ENCODE results near the gene ABCC11. TPM values are rescaled to one million over a fixed set of nuclear protein-coding genes. Genes with fewer than 3 reads are reported as not detected.

Gene ABCC11
- polyA plus RNA-seq, 2 of the 4 experiments (the other 2 are of a cell fraction) = 0.19 to 0.21 TPM

DNA sequence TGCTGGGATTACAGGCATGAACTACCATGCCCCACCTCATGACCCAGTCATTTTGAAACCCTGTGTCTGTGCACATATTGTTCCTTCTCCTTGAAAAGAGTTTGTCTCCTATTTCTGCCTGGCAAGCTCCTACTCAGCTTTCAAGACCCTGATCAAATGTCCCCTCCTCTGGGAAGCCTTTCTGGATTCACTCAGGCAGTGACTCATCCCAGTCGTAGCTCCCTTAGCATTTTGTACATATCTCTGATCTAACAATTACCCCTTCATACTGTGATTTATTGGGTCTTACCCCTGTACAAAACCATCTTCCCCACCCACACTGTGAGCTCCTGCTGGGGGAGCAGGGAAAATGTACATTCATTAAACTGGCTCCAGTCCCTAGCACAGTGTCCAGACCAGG, 73.5 kb downstream of the ABCC11 start:
- TF ChIP-seq EHMT2 (IDR thresholded peaks at IDR 0.05; ENCODE audit: low read depth) (no peak), ZFP36 (IDR thresholded peaks at IDR 0.05; ENCODE audit: borderline replicate concordance, partially characterized antibody) (peak; percentile 69)

DNA sequence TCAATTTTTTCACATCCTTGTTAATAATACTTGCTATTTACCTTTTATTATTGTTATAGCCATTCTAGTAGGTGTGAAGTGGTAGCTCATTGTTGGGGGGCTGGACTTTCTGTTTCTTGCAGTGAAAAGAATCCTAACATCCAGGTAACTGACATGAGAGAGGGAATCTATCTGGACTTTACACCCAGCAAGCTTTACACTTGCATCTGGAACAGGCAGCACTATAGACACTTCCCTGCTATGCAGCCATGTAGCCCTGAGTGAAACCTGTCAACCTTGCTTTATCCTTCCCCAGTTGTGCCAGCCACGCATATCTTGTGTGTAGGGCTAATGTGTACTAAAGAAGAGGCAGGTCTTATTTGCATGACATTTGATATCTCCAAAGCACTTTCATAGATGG, 74.7 kb downstream of the ABCC11 start:
- CTCF ChIA-PET = interaction anchor here (1.1 to 1.8 kb wide), 3 partner anchors 16 to 1321 kb away, joined by 3 to 4 read pairs (median 4); no protein-coding TSS in a partner anchor

More for the DNA sequence above, 73.5 kb downstream of the ABCC11 start:
- DNase-seq (ENCODE audit: low read depth in 1 of 2, low spot score in 1 of 2) (no peak), ATAC-seq (no peak), FAIRE-seq (no peak)
- H3K4me2 ChIP-seq = no peak overlapping the region
- no peak overlapping the region for H3K4me3 ChIP-seq
- no peaks in the 10 kb centered on the region for H3K9me3 ChIP-seq
- ChIA-PET CTCF (interaction anchor here (0.7 to 3.8 kb wide), 6 partner anchors 9 to 1030 kb away, joined by 3 to 29 read pairs (median 4); partner anchors contain the start of gene NETO2), POLR2A (interaction anchor here (0.6 kb wide), 1 partner anchor 9 kb away, joined by 5 read pairs; no protein-coding TSS in a partner anchor)
- H3K27ac ChIP-seq = no peak overlapping the region
- 48% methylated on average over 1 of the region's 1 CpG for WGBS (ENCODE audit: missing lambda C conversion rate)
- no peaks in the 10 kb centered on the region for H3K4me1 ChIP-seq

DNA sequence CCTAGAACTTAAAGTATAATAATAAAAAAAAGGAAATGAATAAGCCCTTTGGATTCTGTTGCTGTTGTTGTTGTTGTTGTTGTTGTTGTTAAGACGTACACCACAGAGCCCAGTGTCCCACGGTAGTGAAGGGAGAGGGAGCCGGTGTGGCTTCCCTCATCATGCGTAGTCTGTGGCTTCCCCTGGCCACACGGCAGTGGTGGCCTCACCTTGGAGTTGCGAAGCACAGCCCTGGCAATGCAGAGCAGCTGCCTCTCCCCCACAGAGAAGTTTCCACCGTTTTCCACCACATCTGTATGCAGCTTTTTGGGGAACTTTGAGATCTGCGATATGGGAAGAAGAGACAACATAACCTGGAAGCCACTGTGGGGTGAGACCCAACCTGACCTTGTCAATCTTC, 77.4 kb downstream of the ABCC11 start:
- 64% methylated on average over 8 of the region's 8 CpGs for WGBS (ENCODE audit: missing lambda C conversion rate)
- ChIA-PET POLR2A (no interaction called here), CTCF (interaction anchor here (0.9 to 1.7 kb wide), 4 partner anchors 9 to 1132 kb away, joined by 3 to 6 read pairs (median 4); no protein-coding TSS in a partner anchor)
- Histone ChIP-seq H3K4me2 (no peak overlapping the region), H3K4me1 (peaks cover 14% of the 10 kb centered on the region), H3K27ac (no peak overlapping the region; a peak in 1 of 6 replicates), H3K4me3 (no peak overlapping the region), H3K9me3 (no peaks in the 10 kb centered on the region)
- FAIRE-seq = no peak
- no peak for DNase-seq (ENCODE audit: low read depth in 1 of 2, low spot score in 1 of 2)
- ATAC-seq = no peak
- TF ChIP-seq, protein P1, sequence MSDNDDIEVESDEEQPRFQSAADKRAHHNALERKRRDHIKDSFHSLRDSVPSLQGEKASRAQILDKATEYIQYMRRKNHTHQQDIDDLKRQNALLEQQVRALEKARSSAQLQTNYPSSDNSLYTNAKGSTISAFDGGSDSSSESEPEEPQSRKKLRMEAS (IDR thresholded peaks at IDR 0.05) = no peak

More for the DNA sequence above, 74.7 kb downstream of the ABCC11 start:
- Histone ChIP-seq H3K27ac (no peak overlapping the region), H3K9me3 (no peaks in the 10 kb centered on the region), H3K4me3 (no peak overlapping the region), H3K4me1 (no peaks in the 10 kb centered on the region), H3K4me2 (no peak overlapping the region)
- ATAC-seq (no peak), FAIRE-seq (no peak), DNase-seq (ENCODE audit: low read depth in 1 of 2, low spot score in 1 of 2) (no peak)
- TF ChIP-seq EP300 (IDR thresholded peaks at IDR 0.05) (no peak), GATA3 (IDR thresholded peaks at IDR 0.05; ENCODE audit: borderline replicate concordance) (no peak), RNF2 (IDR thresholded peaks at IDR 0.05; ENCODE audit: borderline replicate concordance, low read depth) (no peak), JUNB (IDR thresholded peaks at IDR 0.05) (no peak), NPAS2 (CRISPR knock-in tag; IDR thresholded peaks at IDR 0.05; ENCODE audit: borderline replicate concordance) (no peak), HDAC2 (IDR thresholded peaks at IDR 0.05) (no peak), FOSL2 (IDR thresholded peaks at IDR 0.05) (no peak), FOSL2 (CRISPR knock-in tag; IDR thresholded peaks at IDR 0.05) (no peak), EHF (CRISPR knock-in tag; IDR thresholded peaks at IDR 0.05) (no peak), POLR2AphosphoS2 (conservative IDR thresholded peaks at IDR 0.05; ENCODE audit: low read length) (no peak), CHD4 (IDR thresholded peaks at IDR 0.05; ENCODE audit: borderline replicate concordance) (no peak), CTCF (IDR thresholded peaks at IDR 0.05) (no peak), SREBF2 (IDR thresholded peaks at IDR 0.05) (no peak), PHF8 (IDR thresholded peaks at IDR 0.05; ENCODE audit: borderline replicate concordance, low read depth) (no peak), CEBPB (IDR thresholded peaks at IDR 0.05) (no peak)
- WGBS (ENCODE audit: missing lambda C conversion rate) = 41% methylated on average over 1 of the region's 1 CpG
- POLR2A ChIA-PET = no interaction called here

DNA sequence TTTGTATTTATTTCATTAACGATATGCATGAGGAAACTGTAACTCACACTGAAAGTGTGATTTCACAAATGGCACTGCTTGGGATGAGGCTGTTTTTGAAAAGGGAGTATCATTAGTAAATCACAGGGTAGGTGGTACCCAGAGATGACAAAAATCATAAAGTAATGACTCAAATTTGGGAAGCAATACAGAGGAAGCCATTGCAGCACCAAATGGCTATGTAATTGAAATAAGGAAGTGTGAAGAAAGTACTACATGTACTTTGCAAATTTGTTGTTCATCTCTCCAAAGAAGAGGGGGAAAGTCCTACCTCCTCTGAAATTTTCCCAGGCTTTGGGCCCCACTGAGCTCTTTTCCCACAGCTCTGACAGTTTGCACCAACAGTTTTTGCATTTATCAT, 79.3 kb downstream of the ABCC11 start:
- FAIRE-seq = no peak
- no peak overlapping the region for H3K4me2 ChIP-seq
- H3K4me3 ChIP-seq = no peak overlapping the region
- peaks cover 19% of the 10 kb centered on the region for H3K4me1 ChIP-seq
- ATAC-seq = no peak
- ChIA-PET POLR2A (no interaction called here), CTCF (interaction anchor here (1.7 to 6.8 kb wide), 3 partner anchors 22 to 1025 kb away, joined by 4 to 82 read pairs (median 8); partner anchors contain the start of gene NETO2)
- 94% methylated on average over 1 of the region's 1 CpG for WGBS (ENCODE audit: missing lambda C conversion rate)
- H3K9me3 ChIP-seq = no peaks in the 10 kb centered on the region
- no peak for TF ChIP-seq HDAC2 (IDR thresholded peaks at IDR 0.05)
- no peak for TF ChIP-seq BHLHE40 (IDR thresholded peaks at IDR 0.05; ENCODE audit: low read depth, low read length)
- no peak for TF ChIP-seq KDM1A (IDR thresholded peaks at IDR 0.05; ENCODE audit: low read depth)
- no peak for TF ChIP-seq CBX8 (IDR thresholded peaks at IDR 0.05)
- no peak for TF ChIP-seq JUNB (IDR thresholded peaks at IDR 0.05)
- no peak for TF ChIP-seq MAZ (IDR thresholded peaks at IDR 0.05; ENCODE audit: borderline replicate concordance, low read depth, low read length)
- no peak for TF ChIP-seq HOXB13 (CRISPR knock-in tag; IDR thresholded peaks at IDR 0.05; ENCODE audit: low read depth)
- TF ChIP-seq JUN (IDR thresholded peaks at IDR 0.05) = no peak
- no peak for TF ChIP-seq RAD21 (conservative IDR thresholded peaks at IDR 0.05 in 1 of 2, IDR thresholded peaks at IDR 0.05 in 1 of 2)
- TF ChIP-seq ESRRA (IDR thresholded peaks at IDR 0.05; ENCODE audit: borderline replicate concordance, low read length) = no peak
- DNase-seq (ENCODE audit: low read depth in 1 of 2, low spot score in 1 of 2) = no peak
- H3K27ac ChIP-seq = peak overlapping the region in 1 of 2 experiments; percentile 91; a peak in 1 of 6 replicates
